Endothelial cell of umbilical vein (primary cell): ENCODE measurements around the gene SH3GL1.

Experiments
- JUN ChIP-seq: IDR thresholded peaks from 2 replicates; pipeline ENCODE4 v1.6.1; 2011; ENCODE audit warnings: borderline replicate concordance, low read depth; ENCODE audit not compliant: insufficient read length, insufficient read depth
- MYC ChIP-seq: IDR thresholded peaks from one replicate; pipeline ENCODE4 v1.6.1; 2011; ENCODE audit warnings: mild to moderate bottlenecking, low read depth, low read length
- POLR2A ChIP-seq: IDR thresholded peaks from 2 replicates; pipeline ENCODE4 v1.6.1; 2012; ENCODE audit warnings: low read depth, mild to moderate bottlenecking, control low read depth, low read length
- POLR2AphosphoS5 ChIP-seq: IDR thresholded peaks from 2 replicates; pipeline ENCODE4 v1.6.1; 2012; ENCODE audit warnings: low read depth, mild to moderate bottlenecking, control low read depth, low read length, moderate library complexity; ENCODE audit not compliant: insufficient read depth
- TF ChIP-seq, protein P1 (sequence below): IDR thresholded peaks from 2 replicates; pipeline ENCODE4 v1.6.1; 2011; ENCODE audit not compliant: insufficient read depth, insufficient read length
- TF ChIP-seq, protein P2 (sequence below), 2 donors: IDR thresholded peaks; 1 replicate in 1 of 2; 2 replicates in 1 of 2; pipeline ENCODE4 v1.5.1; 2011; ENCODE audit warnings: low read length in 2 of 2, mild to moderate bottlenecking in 2 of 2, moderate library complexity in 2 of 2, control low read depth in 1 of 2, inconsistent platforms in 1 of 2, low read depth in 1 of 2; ENCODE audit not compliant: insufficient read depth in 1 of 2; ENCODE audit errors: extremely low read depth in 1 of 2

DNA sequence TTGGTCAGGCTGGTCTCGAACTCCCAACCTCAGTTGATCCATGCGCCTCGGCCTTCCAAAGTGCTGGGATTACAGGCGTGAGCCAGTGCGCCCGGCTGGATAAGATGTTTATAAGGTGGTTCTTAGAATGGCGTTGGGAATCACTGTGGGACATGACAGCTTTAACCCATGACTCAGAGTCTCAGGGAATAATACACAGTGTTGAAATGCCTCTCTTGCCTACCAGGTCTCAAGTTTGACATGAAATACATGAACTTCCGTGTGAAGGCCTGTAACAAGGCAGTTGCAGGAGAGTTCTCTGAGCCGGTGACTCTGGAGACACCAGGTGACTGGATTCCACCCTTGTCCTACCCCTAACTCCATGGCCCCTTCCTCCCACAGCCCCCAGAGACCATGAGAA is 83.4 kb downstream of the SH3GL1 start:
- TF ChIP-seq POLR2AphosphoS5 (no peak), POLR2A (no peak), MYC (no peak), JUN (no peak)
- TF ChIP-seq, protein P1, sequence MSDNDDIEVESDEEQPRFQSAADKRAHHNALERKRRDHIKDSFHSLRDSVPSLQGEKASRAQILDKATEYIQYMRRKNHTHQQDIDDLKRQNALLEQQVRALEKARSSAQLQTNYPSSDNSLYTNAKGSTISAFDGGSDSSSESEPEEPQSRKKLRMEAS = no peak
- TF ChIP-seq, protein P2, sequence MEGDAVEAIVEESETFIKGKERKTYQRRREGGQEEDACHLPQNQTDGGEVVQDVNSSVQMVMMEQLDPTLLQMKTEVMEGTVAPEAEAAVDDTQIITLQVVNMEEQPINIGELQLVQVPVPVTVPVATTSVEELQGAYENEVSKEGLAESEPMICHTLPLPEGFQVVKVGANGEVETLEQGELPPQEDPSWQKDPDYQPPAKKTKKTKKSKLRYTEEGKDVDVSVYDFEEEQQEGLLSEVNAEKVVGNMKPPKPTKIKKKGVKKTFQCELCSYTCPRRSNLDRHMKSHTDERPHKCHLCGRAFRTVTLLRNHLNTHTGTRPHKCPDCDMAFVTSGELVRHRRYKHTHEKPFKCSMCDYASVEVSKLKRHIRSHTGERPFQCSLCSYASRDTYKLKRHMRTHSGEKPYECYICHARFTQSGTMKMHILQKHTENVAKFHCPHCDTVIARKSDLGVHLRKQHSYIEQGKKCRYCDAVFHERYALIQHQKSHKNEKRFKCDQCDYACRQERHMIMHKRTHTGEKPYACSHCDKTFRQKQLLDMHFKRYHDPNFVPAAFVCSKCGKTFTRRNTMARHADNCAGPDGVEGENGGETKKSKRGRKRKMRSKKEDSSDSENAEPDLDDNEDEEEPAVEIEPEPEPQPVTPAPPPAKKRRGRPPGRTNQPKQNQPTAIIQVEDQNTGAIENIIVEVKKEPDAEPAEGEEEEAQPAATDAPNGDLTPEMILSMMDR (IDR thresholded peaks at IDR 0.05; ENCODE audit: extremely low read depth in 1 of 2, insufficient read depth in 1 of 2, low read depth in 1 of 2, low read length in 2 of 2) = no peak
